GM19328 (cell line): Measurements from ENCODE around the gene ULK1.

ENCODE experiments used
- ATAC-seq: cut with Tn5 transposase; IDR thresholded peaks from one replicate; pipeline ENCODE4 v1.9.1; 2021; ENCODE audit warnings: mild to moderate bottlenecking, moderate library complexity; ENCODE audit not compliant: unreplicated experiment

Gene ULK1

GRCh38 chr12:131894313-131894860 is at the start of gene ULK1:
Gene ULK1 (plus strand): TSS chr12:131894622. CDS start chr12:131895002, 380 bp downstream.
- ATAC-seq = peak; percentile 83

GRCh38 chr12:131844656-131845055 is 49.8 kb upstream of the ULK1 start:
- no peak for ATAC-seq

DNA sequence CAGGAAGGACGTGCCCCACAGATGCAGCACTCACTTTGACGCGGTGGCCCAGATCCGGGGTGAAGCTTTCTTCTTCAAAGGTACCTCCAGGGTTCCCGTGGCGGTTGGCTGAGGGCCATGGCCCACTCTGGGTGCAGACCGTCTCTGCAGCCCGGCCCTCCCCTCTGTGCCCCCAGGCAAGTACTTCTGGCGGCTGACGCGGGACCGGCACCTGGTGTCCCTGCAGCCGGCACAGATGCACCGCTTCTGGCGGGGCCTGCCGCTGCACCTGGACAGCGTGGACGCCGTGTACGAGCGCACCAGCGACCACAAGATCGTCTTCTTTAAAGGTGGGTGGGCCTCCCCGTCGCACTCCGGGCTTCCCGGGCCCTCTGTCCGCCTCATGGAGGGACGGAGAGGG is 49.3 kb upstream of the ULK1 start:
- no peak for ATAC-seq

DNA sequence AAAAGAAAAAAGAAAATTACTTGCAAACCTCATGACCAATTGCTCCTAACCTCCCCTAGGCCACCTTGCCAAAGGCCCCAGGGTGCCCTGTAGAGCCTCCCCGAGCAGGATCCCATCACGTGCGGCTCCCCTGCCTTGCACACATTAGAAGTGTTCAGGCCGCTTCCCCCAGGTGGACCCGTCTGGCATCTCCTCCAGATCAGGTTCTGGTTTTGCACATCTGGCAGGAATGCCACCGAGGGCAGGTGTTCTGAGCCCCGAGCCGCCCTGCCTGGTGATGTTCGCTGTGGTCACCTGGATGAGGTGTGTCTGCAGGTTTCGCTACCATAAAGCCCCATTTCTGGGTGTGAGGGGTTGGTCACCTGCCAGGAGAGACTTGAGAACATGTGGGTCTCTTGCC is 47.0 kb upstream of the ULK1 start:
- ATAC-seq = no peak

DNA sequence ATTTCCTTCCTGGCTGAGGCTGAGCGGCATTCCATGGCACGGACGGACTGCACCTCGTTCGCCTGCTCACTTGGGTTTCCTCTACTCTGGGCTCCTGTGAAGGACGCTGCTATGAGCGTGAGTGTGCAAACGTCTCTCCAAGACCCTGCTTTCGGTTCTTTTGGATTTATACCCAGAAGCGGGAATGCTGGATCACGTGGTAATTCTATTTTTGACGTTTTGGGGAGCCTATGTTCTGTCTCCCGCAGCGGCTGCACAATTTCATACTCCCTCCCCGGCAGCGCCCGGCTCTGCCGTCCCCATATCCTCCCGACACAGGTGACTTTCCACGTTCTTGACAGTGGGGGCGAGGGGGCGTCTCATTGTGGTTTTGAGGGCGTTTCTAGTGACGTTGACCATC is 45.7 kb upstream of the ULK1 start:
- ATAC-seq = no peak

DNA sequence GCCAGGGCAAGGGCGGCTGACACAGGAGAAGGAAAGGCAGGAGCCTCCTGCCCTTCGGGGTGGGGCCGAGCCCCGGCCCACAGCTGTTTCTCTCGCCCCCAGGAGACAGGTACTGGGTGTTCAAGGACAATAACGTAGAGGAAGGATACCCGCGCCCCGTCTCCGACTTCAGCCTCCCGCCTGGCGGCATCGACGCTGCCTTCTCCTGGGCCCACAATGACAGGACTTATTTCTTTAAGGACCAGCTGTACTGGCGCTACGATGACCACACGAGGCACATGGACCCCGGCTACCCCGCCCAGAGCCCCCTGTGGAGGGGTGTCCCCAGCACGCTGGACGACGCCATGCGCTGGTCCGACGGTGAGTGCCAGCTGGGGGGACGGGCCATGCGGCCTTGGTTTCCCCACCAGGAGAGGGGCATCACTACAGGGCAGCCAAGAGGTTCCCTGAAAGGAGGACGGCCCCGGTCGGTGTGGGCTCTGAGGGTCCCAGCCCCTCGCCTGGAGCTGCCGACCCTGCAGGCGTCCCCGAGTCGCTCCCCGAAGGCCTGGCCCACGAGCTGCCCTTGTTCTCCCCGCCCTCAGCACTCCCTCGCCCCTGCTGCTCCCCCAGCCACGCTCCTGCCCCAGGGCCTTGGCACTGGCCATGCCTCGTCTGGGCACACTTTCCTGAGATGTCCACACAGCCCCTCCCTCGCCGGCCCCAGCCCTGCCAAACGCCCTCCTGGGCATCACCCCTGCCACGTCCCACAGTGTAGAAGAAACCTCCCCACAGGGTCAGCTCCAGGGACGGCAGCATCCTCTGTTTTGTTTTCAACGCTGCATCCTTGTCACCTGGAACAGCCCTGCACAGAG is 44.5 kb upstream of the ULK1 start:
- no peak for ATAC-seq

DNA sequence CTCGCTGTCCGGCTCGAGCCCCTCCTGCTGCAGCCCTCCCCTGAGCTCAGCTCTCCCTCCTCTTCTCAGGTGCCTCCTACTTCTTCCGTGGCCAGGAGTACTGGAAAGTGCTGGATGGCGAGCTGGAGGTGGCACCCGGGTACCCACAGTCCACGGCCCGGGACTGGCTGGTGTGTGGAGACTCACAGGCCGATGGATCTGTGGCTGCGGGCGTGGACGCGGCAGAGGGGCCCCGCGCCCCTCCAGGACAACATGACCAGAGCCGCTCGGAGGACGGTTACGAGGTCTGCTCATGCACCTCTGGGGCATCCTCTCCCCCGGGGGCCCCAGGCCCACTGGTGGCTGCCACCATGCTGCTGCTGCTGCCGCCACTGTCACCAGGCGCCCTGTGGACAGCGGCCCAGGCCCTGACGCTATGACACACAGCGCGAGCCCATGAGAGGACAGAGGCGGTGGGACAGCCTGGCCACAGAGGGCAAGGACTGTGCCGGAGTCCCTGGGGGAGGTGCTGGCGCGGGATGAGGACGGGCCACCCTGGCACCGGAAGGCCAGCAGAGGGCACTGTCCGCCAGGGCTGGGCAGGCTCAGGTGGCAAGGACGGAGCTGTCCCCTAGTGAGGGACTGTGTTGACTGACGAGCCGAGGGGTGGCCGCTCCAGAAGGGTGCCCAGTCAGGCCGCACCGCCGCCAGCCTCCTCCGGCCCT is 43.4 kb upstream of the ULK1 start:
- ATAC-seq = no peak

DNA sequence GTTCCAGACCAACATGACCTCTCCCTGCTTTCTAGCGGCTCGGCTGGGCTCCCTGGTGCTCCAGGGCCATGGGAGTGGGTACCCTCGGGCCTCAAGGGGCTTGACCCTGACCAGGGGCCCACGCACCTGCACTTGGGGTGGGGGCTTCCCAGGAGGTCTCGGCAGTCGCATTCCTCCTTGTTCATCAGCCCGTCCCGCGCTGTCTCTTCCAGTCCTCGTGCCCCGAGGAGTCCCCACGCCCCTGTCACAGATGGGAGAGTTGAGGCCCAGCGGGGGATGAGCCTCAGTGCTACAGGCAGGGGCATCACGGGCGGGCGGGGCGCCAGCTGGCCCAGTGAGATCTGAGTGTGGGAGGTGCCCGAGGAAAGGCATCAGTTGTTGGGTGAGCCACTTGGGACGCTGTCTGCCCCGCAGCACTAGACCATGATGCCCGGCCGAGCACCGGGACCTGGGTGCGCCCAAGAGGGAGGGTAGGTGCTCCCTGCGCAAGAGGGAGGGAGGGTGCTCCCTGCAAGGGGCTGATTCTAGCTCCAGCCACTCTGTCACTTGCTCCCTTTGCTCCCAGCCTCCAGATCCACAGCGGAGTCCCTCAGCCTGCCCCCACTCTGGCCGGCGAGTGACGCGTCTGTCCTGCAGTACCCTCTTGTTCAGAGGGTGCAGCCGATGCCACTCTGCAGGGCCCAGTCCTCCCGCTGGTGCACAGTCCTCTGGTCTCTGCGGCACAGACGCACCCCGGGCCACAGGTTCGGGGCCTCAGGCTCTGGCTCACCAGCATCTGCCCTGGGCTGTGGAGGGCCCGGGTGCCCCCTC is 42.5 kb upstream of the ULK1 start:
- no peak for ATAC-seq

DNA sequence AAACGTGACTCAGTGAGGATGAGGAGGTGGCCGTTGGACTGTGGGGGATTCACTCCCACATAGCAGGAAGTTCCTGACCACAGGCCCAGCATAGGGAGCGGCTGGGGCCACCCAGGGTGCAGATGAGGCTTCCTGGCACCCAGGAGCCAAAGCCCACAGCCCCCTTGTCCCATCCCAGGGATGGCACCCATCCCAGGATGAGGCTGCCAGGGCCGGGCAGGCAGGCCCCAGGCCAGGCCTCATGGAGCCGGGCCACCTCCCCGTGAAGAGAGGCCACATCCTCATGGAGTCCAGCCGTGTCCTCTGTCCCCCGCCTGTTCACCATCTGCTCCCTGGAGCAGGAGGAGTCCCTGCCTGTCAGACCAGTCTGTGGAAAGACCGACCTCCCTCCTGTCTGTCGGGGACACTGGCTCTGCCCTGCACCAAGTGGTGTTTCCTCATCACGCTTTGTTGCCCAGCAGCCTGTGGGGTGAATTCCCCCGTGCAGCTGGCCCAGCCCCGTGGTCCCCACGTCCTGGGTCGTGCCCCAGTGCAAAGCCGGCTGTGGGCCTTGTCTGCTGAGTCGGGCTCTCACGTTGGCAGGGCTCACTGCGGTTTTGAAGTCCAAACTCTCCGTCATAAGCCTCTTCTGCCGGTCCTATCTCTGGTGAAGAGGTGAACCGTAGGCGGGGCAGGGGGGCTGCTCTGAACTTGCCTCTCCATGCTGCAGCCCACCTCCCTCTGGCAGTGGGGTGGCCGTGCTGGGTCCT is 41.7 kb upstream of the ULK1 start:
- no peak for ATAC-seq

DNA sequence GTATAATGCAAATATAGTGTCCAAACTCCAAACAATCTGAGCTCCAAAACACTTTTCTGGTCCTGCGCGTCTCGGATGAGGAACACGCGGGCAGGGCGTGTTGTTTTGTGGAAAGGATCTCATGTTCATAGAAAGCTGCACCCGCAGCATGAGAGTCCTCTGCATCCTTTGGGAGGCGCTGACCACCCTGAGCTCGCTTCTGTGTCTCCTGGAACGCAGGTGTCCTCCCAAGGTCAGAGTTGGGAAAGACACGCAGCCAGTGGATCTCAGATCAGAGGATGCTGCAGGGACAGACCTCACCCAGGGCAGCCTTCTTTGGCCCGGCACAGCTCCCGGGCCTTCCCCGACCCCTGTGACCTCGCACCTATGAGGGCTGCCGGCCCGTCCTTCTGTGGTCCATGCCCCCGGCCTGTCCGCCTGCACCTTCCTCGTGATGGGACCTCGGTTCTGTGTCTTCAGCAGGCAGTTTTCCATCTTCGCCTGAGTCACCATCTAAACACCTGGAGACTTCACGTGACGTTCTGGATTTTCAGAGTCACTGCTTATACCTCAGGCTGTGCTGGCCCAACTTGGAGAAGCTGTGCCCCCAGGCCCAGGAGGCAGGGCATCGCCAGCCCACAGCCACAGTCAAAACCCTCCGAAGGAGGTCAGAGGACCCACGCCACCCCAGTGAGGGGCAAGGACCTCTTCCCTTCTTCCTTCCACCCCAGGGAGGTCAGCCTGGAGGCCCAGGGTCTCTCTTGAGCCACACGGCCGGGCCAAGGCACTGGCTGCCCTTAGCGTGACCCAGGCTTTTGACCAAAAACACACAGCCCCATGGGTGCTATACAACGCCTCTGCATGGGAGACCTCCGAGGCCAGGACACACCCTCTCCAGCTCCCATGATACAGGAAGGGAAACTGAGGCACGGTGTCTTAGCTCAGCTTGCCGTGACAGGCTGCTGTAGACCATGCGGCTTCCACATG is 40.3 kb upstream of the ULK1 start:
- ATAC-seq = no peak

DNA sequence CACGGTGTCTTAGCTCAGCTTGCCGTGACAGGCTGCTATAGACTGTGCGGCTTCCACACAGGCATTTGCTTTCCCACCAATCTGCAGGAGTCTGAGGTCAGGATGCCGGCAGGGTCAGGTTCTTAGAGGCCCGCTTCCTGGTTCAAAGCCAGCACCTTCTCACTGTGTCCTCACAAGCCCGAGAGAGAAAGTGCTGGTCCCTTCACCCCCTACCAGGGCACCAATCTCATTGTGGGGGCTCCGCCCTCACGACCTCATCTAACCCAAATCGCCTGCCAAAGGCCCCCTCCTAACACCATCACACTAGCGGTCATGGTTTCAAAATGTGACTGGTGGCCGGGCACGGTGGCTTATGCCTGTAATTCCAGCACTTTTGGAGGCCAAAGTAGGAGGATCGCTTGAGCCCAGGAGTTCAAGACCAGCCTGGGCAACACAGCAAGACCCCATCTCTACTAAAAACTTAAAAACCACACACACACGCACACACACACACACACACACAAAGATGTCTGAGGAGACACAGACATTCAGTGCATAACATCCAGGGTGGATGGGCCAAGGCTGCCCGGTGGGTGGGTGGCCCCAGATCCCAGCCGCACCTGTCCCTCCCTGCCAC is 39.5 kb upstream of the ULK1 start:
- ATAC-seq = no peak

GRCh38 chr12:131855521-131856142 is 38.8 kb upstream of the ULK1 start:
- no peak for ATAC-seq

DNA sequence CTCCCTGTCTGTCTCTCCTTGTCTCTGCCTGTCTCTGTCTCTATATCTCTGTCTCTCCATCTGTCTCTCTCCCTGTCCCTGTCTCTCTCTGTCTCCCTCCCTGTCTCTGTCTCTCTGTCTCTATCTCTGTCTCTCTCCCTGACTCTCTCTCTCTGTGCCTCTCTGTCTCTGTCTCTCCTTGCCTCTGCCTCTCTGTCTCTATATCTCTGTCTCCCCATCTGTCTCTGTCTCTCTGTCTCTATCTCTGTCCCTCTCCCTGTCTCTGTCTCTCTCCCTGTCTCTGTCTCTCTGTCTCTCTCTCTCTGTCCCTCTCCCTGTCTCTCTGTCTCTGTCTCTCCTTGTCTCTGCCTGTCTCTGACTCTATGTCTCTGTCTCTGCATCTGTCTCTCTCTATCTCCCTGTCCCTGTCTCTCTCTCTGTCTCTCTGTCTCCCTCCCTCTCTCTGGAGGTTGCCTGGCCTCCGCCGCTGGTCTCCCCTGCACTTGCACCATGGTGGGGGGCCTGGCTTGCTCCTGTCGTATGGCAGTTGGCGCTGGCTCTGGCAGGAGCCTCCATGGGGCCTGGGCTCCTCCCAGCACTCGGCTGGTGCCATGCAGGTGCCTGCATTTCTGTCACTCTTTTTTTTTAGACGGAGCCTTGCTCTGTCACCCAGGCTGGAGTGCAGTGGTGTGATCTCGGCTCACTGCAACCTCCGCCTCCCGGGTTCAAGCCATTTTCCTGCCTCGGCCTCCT is 37.9 kb upstream of the ULK1 start:
- ATAC-seq = no peak

GRCh38 chr12:131857908-131858850 is 36.2 kb upstream of the ULK1 start:
- no peak for ATAC-seq

- no peak for ATAC-seq
Observed at GRCh38 chr12:131860472-131861260, 33.8 kb upstream of the ULK1 start.
